ENCODE measurements around the gene AFTPH. TPM values are rescaled to one million over a fixed set of nuclear protein-coding genes. Genes with fewer than 3 reads are reported as not detected.

Gene AFTPH
- total RNA-seq, 1 experiment from 2014 or later: 18.8 TPM

- H3K27me3 ChIP-seq (replicated peaks; ENCODE audit: insufficient read depth, low read depth, low read length, poor library complexity): no peaks in the 10 kb centered on the region
- BruUV-seq (replicated peaks): no TSS peak
- no peak for DNase-seq (ENCODE audit: low spot score)
- TF ChIP-seq, protein P1, sequence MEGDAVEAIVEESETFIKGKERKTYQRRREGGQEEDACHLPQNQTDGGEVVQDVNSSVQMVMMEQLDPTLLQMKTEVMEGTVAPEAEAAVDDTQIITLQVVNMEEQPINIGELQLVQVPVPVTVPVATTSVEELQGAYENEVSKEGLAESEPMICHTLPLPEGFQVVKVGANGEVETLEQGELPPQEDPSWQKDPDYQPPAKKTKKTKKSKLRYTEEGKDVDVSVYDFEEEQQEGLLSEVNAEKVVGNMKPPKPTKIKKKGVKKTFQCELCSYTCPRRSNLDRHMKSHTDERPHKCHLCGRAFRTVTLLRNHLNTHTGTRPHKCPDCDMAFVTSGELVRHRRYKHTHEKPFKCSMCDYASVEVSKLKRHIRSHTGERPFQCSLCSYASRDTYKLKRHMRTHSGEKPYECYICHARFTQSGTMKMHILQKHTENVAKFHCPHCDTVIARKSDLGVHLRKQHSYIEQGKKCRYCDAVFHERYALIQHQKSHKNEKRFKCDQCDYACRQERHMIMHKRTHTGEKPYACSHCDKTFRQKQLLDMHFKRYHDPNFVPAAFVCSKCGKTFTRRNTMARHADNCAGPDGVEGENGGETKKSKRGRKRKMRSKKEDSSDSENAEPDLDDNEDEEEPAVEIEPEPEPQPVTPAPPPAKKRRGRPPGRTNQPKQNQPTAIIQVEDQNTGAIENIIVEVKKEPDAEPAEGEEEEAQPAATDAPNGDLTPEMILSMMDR (conservative IDR thresholded peaks at IDR 0.05; ENCODE audit: low read depth, low read length): no peak
- H3K4me1 ChIP-seq (ENCODE audit: insufficient read depth, low read length, poor library complexity, severe bottlenecking): no peaks in the 10 kb centered on the region
- no peaks in the 10 kb centered on the region for H3K36me3 ChIP-seq (ENCODE audit: insufficient read depth, low read length, poor library complexity, severe bottlenecking)
- no peak overlapping the region for H3K27ac ChIP-seq (ENCODE audit: low read depth, low read length, poor library complexity, severe bottlenecking)
- ChIA-PET POLR2A (ENCODE audit: low non-redundant PET) (no interaction called here), CTCF (no interaction called here)
- intact Hi-C loops (cut with micrococcal nuclease; ENCODE audit: unreplicated experiment): no loop called here
- no peak overlapping the region for H3K4me3 ChIP-seq (ENCODE audit: low read depth, low read length, poor library complexity, severe bottlenecking)
- H3K9me3 ChIP-seq (ENCODE audit: low read depth, low read length, poor library complexity, severe bottlenecking): no peaks in the 10 kb centered on the region
Measured at GRCh38 chr2:64479259-64480117, 44.6 kb upstream of the AFTPH start.

- Histone ChIP-seq H3K27me3 (replicated peaks; ENCODE audit: insufficient read depth, low read depth, low read length, poor library complexity) (no peaks in the 10 kb centered on the region), H3K4me1 (ENCODE audit: insufficient read depth, low read length, poor library complexity, severe bottlenecking) (no peaks in the 10 kb centered on the region), H3K27ac (ENCODE audit: low read depth, low read length, poor library complexity, severe bottlenecking) (no peak overlapping the region), H3K4me3 (ENCODE audit: low read depth, low read length, poor library complexity, severe bottlenecking) (no peak overlapping the region), H3K9me3 (ENCODE audit: low read depth, low read length, poor library complexity, severe bottlenecking) (no peaks in the 10 kb centered on the region), H3K36me3 (ENCODE audit: insufficient read depth, low read length, poor library complexity, severe bottlenecking) (no peaks in the 10 kb centered on the region)
- POLR2A ChIA-PET (ENCODE audit: low non-redundant PET): no interaction called here
- no peak for TF ChIP-seq EZH2 (IDR thresholded peaks at IDR 0.05; ENCODE audit: borderline replicate concordance, low read depth, low read length, poor library complexity, severe bottlenecking)
- TF ChIP-seq, protein P1 (conservative IDR thresholded peaks at IDR 0.05; ENCODE audit: low read depth, low read length): no peak
- CTCF ChIA-PET: no interaction called here
- BruUV-seq (replicated peaks): no TSS peak
- intact Hi-C loops (cut with micrococcal nuclease; ENCODE audit: unreplicated experiment): no loop called here
- DNase-seq (ENCODE audit: low spot score): no peak
Measured at GRCh38 chr2:64481665-64482064, 42.5 kb upstream of the AFTPH start.

- Histone ChIP-seq H3K27me3 (replicated peaks; ENCODE audit: insufficient read depth, low read depth, low read length, poor library complexity) (no peaks in the 10 kb centered on the region), H3K9me3 (ENCODE audit: low read depth, low read length, poor library complexity, severe bottlenecking) (no peaks in the 10 kb centered on the region), H3K27ac (ENCODE audit: low read depth, low read length, poor library complexity, severe bottlenecking) (no peak overlapping the region), H3K36me3 (ENCODE audit: insufficient read depth, low read length, poor library complexity, severe bottlenecking) (no peaks in the 10 kb centered on the region), H3K4me1 (ENCODE audit: insufficient read depth, low read length, poor library complexity, severe bottlenecking) (no peaks in the 10 kb centered on the region), H3K4me3 (ENCODE audit: low read depth, low read length, poor library complexity, severe bottlenecking) (no peak overlapping the region)
- BruUV-seq (replicated peaks): no TSS peak
- TF ChIP-seq EZH2 (IDR thresholded peaks at IDR 0.05; ENCODE audit: borderline replicate concordance, low read depth, low read length, poor library complexity, severe bottlenecking): no peak
- TF ChIP-seq, protein P1 (conservative IDR thresholded peaks at IDR 0.05; ENCODE audit: low read depth, low read length): no peak
- DNase-seq (ENCODE audit: low spot score): no peak
- ChIA-PET CTCF (no interaction called here), POLR2A (ENCODE audit: low non-redundant PET) (interaction anchor here (0.9 kb wide), 1 partner anchor 78 kb away, joined by 4 read pairs; no protein-coding TSS in a partner anchor)
- intact Hi-C loops (cut with micrococcal nuclease; ENCODE audit: unreplicated experiment): no loop called here
Measured at GRCh38 chr2:64482243-64482642, 41.9 kb upstream of the AFTPH start.
